ENCODE results near the gene MYLK.

The MYLK gene

DNA sequence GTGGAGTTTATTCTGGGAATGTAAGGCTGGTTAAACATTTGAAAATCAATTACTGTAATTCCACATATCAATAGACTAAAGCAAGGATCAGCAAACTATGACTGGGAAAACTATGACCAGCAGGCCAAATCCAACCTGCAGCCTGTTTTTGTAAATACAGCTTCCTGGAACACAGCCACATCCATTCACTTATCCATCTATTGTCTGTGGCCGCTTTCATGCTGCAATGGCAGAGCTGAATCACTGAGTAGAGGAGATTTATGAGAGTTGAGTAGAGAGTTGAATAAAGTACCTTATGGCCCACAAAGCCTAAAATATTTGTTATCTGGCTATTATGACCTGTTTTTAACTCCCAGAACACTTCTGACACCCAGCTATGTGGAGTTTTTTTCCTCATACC is 12.2 kb downstream of the MYLK start:
- Histone ChIP-seq H3K4me1 (ENCODE audit: insufficient read depth, poor library complexity, severe bottlenecking) (no peaks in the 10 kb centered on the region), H3K4me3 (ENCODE audit: severe bottlenecking) (no peak overlapping the region), H3K27ac (ENCODE audit: poor library complexity, severe bottlenecking) (no peak overlapping the region), H3K36me3 (ENCODE audit: low read depth) (peaks cover 3% of the 10 kb centered on the region; the same call in 1 of the 2 replicates), H3K27me3 (ENCODE audit: insufficient read depth, poor library complexity, severe bottlenecking) (no peaks in the 10 kb centered on the region), H3K9me3 (ENCODE audit: severe bottlenecking) (no peaks in the 10 kb centered on the region)
- no peak for TF ChIP-seq CTCF (IDR thresholded peaks at IDR 0.05; ENCODE audit: poor library complexity, severe bottlenecking)
- DNase-seq (ENCODE audit: low spot score) (no peak), ATAC-seq (ENCODE audit: low read depth) (no peak)

GRCh38 chr3:123870033-123870432 is 14.1 kb downstream of the MYLK start:
- peaks cover 3% of the 10 kb centered on the region; the same call in 1 of the 2 replicates for H3K36me3 ChIP-seq (ENCODE audit: low read depth)
- H3K9me3 ChIP-seq (ENCODE audit: severe bottlenecking): no peaks in the 10 kb centered on the region
- H3K4me1 ChIP-seq (ENCODE audit: insufficient read depth, poor library complexity, severe bottlenecking): no peaks in the 10 kb centered on the region
- ATAC-seq (ENCODE audit: low read depth): peak; percentile 62; the same call in 1 of the 3 replicates
- no peak for TF ChIP-seq CTCF (IDR thresholded peaks at IDR 0.05; ENCODE audit: poor library complexity, severe bottlenecking)
- H3K27me3 ChIP-seq (ENCODE audit: insufficient read depth, poor library complexity, severe bottlenecking): no peaks in the 10 kb centered on the region
- no peak overlapping the region for H3K4me3 ChIP-seq (ENCODE audit: severe bottlenecking)
- no peak for DNase-seq (ENCODE audit: low spot score)
- no peak overlapping the region for H3K27ac ChIP-seq (ENCODE audit: poor library complexity, severe bottlenecking)

- H3K9me3 ChIP-seq (ENCODE audit: severe bottlenecking): no peaks in the 10 kb centered on the region
- H3K27ac ChIP-seq (ENCODE audit: poor library complexity, severe bottlenecking): no peak overlapping the region
- DNase-seq (ENCODE audit: low spot score): no peak
- peak; percentile 17; the same call in 1 of the 3 replicates for ATAC-seq (ENCODE audit: low read depth)
- no peaks in the 10 kb centered on the region for H3K36me3 ChIP-seq (ENCODE audit: low read depth)
- TF ChIP-seq CTCF (IDR thresholded peaks at IDR 0.05; ENCODE audit: poor library complexity, severe bottlenecking): no peak
- no peaks in the 10 kb centered on the region for H3K4me1 ChIP-seq (ENCODE audit: insufficient read depth, poor library complexity, severe bottlenecking)
- H3K4me3 ChIP-seq (ENCODE audit: severe bottlenecking): no peak overlapping the region
- H3K27me3 ChIP-seq (ENCODE audit: insufficient read depth, poor library complexity, severe bottlenecking): no peaks in the 10 kb centered on the region
Observed at GRCh38 chr3:123869165-123869564, 15.0 kb downstream of the MYLK start.

GRCh38 chr3:123864706-123865105 is 19.4 kb downstream of the MYLK start:
- Histone ChIP-seq H3K27ac (ENCODE audit: poor library complexity, severe bottlenecking) (no peak overlapping the region), H3K4me3 (ENCODE audit: severe bottlenecking) (no peak overlapping the region), H3K9me3 (ENCODE audit: severe bottlenecking) (no peaks in the 10 kb centered on the region), H3K4me1 (ENCODE audit: insufficient read depth, poor library complexity, severe bottlenecking) (no peaks in the 10 kb centered on the region), H3K27me3 (ENCODE audit: insufficient read depth, poor library complexity, severe bottlenecking) (no peaks in the 10 kb centered on the region), H3K36me3 (ENCODE audit: low read depth) (no peaks in the 10 kb centered on the region)
- ATAC-seq (ENCODE audit: low read depth): no peak
- no peak for DNase-seq (ENCODE audit: low spot score)
- TF ChIP-seq CTCF (IDR thresholded peaks at IDR 0.05; ENCODE audit: poor library complexity, severe bottlenecking): no peak

- Histone ChIP-seq H3K4me1 (ENCODE audit: insufficient read depth, poor library complexity, severe bottlenecking) (no peaks in the 10 kb centered on the region), H3K4me3 (ENCODE audit: severe bottlenecking) (no peak overlapping the region), H3K27ac (ENCODE audit: poor library complexity, severe bottlenecking) (no peak overlapping the region), H3K9me3 (ENCODE audit: severe bottlenecking) (no peaks in the 10 kb centered on the region), H3K36me3 (ENCODE audit: low read depth) (no peaks in the 10 kb centered on the region), H3K27me3 (ENCODE audit: insufficient read depth, poor library complexity, severe bottlenecking) (no peaks in the 10 kb centered on the region)
- TF ChIP-seq CTCF (IDR thresholded peaks at IDR 0.05; ENCODE audit: poor library complexity, severe bottlenecking): no peak
- ATAC-seq (ENCODE audit: low read depth) (no peak), DNase-seq (ENCODE audit: low spot score) (no peak)
Observed at GRCh38 chr3:123862152-123862551, 22.0 kb downstream of the MYLK start.

Data from RWPE2 (cell line).